Medulla oblongata (tissue), 1 donor: ENCODE results near the gene EGFLAM.
"Not testable (repeated sequence)": the region's sequence is repeated elsewhere in the genome, so short reads cannot be mapped to it uniquely, and the experiment has no call there.

Experiments used
- DNase-seq: peaks from one replicate; pipeline ENCODE4 v3.0.0-alpha.2; 2015; ENCODE audit errors: extremely low spot score

Gene EGFLAM

GRCh38 chr5:38329132-38329715 lies 70.9 kb downstream of the EGFLAM start:
- no peak for DNase-seq

DNA sequence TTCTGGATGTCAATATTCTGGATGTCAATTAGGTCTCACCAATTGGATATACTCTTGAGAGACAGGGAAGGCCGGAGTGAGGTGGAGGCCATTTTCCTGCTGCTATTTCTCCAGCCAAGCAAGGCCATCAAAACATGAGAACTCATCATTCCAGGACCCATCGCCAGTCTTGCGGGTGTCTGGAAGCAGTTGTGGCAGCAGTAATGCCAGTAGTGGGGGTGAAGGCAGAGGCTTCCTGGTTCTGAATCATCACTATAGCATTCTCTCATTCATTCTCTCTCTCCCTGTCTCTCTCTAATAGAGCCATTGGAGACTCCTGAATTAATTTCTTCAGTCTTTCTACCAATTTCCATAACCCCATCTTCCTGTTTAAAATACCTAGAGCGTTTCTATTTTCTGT lies 71.8 kb downstream of the EGFLAM start:
- DNase-seq = no peak

DNA sequence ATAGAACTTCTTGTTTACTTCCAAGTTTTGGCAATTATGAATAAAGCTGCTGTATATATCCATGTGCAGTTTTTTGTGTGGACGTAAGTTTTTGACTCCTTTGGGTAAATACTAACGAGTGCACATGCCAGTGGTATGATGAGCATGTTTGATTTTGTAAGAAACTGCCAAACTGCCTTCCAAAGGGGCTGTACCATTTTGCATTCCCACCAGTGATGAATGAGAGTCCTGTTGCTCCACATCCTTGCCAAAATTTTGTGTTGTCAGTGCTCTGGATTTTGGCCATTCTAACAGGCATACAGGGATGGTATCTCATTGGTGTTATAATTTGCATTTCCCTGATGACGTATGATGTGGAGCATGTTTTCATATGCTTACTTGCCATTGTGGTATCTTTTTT lies 73.5 kb downstream of the EGFLAM start:
- DNase-seq = no peak

DNA sequence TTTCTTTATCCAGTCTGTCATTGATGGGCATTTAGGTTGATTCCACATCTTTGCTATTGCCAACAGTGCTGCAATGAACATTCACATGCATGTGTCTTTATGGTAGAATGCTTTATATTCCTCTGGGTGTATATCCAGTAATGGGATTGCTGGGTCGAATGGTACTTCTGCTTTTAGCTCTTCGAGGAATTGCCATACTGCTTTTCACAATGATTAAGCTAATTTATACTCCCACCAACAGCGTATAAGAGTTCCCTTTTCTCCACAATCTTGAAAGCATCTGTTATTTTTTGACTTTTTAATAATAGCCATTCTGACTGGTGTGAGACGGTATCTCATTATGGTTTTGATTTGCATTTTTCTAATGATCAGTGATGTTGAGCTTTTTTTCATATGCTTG lies 74.8 kb downstream of the EGFLAM start:
- DNase-seq = not testable (repeated sequence)

DNA sequence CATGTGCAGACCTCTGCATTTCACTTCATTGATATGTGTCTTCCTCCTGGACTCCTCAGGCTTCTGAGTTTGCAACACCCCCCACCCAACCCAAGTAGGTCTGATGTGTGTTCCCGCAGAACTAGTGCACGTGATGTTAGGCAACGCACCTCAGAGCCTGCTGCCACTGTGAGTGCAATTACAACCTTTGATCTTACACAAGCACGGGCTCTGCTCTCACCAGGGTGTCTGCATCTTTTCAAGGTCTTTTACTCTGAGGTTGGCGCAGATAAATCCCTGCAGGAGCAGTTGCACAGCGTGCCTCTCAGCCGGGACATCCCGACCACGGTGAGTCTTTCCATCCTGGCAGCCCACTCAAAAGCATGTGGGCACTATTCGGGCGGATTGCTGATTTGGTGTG lies 80.1 kb downstream of the EGFLAM start:
- DNase-seq = no peak

DNA sequence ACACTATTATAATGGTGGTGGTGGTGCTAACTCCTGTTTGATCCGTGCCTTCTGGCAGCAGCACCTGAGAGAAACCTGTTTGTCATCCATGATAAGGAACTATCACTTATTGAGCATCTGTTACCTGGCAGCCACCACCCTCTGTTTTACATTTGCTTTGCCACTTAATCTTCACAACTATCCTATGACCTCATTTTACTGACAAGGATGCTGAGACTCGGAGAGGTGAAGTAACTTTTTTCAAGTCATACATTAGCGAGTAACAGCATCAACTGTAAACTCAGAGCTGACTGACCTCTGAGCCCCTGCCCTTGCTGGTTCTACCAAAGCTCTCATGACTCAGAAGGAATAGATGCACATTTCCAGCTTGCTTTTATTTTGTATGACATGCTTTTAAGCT lies 81.1 kb downstream of the EGFLAM start:
- no peak for DNase-seq

DNA sequence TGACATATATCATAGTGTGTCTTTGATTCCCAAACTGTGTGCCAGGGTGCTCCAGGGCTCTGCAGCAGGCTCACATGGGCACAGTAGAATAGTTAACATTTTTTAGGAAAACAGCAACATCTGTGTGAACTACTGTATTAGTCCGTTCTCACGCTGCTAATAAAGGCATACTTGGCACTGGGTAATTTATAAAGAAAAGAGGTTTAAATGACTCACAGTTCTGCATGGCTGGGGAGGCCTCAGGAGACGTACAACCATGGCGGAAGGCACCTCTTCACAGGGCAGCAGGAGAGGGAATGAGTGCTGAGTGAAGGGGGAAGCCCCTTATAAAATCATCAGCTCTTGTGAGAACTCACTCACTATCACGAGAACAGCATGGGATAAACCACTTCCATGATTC lies 82.7 kb downstream of the EGFLAM start:
- DNase-seq = no peak

DNA sequence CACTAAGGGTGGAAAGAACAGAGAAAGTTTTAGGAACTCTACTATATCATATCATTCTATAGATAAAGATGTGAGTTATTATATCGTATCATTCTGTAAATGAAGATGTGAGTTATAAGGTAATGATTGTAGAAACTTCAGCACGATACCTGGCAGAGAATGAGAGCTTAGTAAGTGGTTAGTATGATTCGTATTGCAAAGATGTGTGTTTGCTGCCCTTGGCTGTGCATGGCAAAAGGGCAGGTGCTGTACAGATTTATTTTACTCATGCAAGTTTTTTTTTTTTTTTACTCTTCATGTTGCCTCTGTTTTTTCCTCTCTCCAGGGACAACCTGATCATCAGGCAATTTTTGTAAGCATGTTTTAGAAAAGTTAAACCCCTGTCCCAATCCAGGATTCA lies 83.3 kb downstream of the EGFLAM start:
- no peak for DNase-seq

- DNase-seq = no peak
Measured at GRCh38 chr5:38342261-38342660, 83.9 kb downstream of the EGFLAM start.

- DNase-seq = no peak
Measured at GRCh38 chr5:38344891-38345290, 86.5 kb downstream of the EGFLAM start.

- DNase-seq = no peak
Measured at GRCh38 chr5:38346593-38346992, 88.2 kb downstream of the EGFLAM start.

DNA sequence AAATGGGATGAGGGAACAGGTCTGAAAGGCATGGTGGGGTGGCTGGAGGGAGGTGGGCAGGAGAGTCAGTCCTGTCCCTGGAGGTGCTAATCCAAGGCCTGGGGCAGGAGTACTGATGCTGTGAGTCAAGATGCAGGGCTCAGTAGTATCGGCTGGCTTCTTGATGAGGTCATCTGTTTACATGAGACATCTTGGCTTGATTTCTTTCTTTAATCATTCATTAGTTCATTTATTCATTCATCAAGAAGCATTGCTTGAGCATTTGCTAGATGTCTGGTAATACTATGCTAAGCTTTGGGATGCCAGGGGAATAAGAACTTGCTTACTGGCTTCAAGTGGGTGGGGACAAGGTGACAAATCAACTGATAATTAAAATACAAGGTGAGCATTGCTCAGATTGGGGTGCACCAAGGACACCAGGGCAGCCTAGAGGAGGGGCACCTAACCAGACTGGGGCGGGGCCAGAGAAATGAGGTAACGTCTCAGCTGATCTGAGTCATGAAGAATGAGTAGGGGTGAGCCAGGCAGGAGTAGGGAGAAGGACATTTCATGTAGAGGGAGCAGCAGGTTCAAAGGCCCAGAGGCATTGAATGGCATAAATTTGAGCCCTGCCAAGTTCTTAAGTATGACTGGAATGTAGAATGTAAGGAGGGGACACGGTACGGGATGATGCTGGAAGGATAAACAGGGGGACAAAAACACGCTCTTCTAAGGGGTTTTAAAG lies 88.8 kb downstream of the EGFLAM start:
- no peak for DNase-seq

DNA sequence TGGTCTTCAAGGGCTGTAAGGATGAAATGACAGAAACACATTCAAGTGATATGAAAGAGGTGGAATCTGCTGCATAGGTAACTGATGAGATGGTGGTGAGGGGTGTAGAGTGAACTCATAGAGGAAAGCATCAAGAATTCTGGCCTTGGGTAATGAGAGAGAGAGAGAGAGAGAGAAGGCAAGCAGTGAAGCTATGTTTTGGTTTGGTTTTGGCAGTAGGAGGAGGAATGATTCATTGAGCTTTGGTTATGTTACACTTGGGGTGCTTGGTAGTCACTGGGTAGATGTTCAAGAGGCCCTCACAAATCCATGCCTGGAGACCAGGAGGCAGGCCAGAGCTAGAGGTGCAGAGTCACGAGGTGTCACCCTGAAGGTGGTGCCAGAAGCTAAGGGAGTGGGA lies 89.5 kb downstream of the EGFLAM start:
- no peak for DNase-seq

DNA sequence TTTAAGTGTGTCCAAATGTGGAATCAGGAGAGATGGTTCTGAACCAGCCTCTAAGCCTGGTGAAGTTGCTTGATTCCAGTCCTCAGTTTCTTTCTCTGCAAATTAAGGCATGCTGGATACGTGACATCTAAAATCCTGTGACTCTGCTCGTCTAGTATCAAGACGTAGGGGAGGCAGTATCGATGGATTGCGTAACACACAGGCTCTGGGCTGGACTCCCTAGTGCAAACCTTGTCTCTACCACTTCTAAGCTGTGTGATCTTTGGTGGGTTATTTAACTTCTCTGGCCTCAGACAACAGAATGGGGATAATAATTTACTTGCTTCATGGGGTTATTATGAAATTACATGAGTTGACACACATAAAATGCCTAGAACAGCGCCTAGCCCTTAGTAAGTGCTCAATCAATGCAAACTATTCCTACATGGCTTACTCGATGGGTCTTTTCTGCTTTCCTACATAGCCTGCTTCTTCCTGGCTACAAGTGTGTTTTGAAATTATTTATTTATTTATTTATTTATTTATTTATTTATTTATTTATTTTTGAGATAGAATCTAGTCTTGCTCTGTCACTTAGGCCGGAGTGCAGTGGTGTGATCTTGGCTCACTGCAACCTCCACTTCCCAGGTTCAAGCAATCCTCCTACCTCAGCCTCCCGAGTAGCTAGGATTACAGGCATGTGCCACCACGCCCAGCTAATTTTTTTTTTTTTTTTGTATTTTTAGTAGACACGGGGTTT lies 102.1 kb downstream of the EGFLAM start:
- DNase-seq = no peak

- no peak for DNase-seq
Measured at GRCh38 chr5:38362713-38363112, 104.4 kb downstream of the EGFLAM start.

DNA sequence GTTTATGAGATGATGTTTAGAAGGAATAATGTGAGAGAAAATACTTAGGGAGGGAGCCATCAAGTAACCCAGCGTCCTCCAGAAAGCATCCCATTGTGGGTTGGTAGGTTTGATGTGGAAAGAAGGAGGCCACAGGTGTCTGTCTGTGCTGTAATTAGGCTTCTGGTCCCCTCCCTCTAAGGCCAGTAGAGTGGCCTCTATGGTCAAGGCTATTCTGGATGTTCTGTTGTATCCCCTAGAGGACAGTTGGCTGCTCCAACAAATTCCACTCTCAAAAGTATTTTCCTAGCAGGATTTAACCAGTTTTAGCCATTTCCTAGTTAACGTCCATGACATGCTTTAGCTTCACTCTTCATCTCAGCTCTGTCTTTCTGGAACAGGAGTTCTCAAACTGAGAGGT lies 106.5 kb downstream of the EGFLAM start:
- DNase-seq = no peak

DNA sequence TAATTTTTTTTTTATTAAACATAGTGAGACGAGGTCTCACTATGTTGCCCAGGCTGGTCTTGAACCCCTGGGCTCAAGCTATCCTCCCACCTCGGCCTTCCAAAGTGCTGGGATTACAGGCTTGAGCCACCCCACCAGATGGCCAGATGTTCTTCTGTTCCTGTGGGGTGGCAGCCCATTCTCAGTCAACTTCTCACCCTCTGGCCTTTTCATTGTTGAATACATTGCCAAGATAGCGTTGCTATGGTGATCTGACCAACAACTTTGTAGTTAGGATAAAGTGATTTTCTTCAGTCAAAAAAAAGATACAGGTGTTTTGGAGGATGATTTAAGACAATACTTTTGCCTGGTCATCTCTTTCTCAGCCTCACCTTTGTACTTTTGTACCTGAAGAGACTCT lies 109.1 kb downstream of the EGFLAM start:
- no peak for DNase-seq

DNA sequence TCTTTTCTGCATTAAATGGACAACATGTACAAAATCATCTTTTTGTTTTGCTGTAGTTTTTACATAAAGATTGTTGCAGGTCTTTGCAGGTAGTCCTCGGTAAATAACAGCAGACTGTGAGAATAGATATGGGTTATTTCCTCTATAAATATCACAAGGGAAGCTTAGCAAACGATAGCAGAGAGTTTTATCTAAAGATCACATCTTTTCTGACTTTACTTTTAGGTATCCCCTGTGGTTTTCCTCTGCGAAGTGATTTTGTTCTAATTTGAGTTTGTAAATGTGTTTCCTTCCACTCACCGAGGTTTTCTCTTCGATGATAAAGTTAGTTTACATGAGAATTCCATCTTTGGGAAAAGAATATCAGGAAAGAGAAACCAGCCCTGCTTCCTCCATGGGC lies 109.6 kb downstream of the EGFLAM start:
- no peak for DNase-seq

- no peak for DNase-seq
Measured at GRCh38 chr5:38369692-38370091, 111.3 kb downstream of the EGFLAM start.

GRCh38 chr5:38370358-38371100 lies 112.2 kb downstream of the EGFLAM start:
- DNase-seq = no peak

GRCh38 chr5:38371596-38371995 lies 113.2 kb downstream of the EGFLAM start:
- no peak for DNase-seq

- no peak for DNase-seq
Measured at GRCh38 chr5:38373743-38374142, 115.4 kb downstream of the EGFLAM start.
